GM21717 (cell line): Measurements from ENCODE around the gene TMEM51.

Experiments
- ATAC-seq: cut with Tn5 transposase; IDR thresholded peaks from one replicate; pipeline ENCODE4 v1.9.1; 2021; ENCODE audit warnings: mild to moderate bottlenecking, moderate library complexity; ENCODE audit not compliant: unreplicated experiment

TMEM51 gene

DNA sequence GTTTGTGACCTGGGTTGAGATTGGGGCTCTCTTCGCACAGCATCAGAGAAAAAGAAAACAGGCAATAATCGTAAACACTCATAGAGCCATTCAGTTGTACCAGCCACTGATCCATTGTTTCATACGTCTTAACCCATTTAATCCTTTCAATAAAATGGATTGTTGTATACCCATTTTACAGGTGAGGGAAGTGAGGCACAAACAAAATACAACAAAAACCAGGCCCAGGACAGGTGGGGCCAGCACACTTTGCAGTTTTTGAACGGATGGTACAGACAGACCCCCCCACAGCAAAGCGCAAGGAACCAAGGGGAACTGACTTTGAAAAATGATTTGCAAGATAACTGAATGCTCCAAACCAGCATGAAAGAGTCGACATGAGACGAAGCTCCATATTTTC is 89.2 kb downstream of the TMEM51 start:
- ATAC-seq: no peak

- no peak for ATAC-seq
Measured at GRCh38 chr1:15243275-15244043, 89.9 kb downstream of the TMEM51 start.

- ATAC-seq: no peak
Measured at GRCh38 chr1:15244813-15245212, 91.3 kb downstream of the TMEM51 start.

DNA sequence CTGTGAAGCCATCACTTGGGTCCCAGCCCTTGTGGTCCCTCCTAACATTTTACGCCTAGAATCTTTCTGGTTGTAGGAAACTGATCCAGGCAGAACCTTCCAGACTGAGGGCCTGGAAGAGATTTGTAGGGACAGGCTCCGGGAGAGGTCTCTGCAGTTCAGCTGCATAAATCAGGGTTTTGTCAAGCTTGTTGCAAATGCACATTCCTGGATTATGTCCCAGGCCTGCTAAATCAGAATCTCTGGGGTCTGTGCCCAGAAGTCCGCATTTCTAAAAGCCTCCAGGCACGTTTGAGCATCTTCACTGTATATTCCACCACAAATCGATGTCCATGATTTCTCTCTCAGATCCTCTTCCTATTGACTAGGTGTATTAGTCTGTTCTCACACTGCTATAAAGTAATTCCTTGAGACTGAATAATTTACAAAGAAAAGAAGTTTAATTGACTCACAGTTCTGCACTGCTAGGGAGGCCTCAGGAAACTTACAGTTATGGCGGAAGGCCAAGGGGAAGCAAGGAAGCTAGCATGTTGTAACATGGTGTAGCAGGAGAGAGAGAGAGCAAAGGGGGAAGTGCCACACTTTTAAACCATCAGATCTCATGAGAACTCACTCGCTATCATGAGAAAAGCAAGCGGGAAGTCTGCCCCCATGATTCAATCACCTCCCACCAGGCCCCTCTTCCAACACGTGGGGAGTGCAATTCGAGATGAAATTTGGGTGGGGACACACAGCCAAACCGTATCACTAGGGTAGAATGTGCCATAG is 92.2 kb downstream of the TMEM51 start:
- ATAC-seq: no peak

DNA sequence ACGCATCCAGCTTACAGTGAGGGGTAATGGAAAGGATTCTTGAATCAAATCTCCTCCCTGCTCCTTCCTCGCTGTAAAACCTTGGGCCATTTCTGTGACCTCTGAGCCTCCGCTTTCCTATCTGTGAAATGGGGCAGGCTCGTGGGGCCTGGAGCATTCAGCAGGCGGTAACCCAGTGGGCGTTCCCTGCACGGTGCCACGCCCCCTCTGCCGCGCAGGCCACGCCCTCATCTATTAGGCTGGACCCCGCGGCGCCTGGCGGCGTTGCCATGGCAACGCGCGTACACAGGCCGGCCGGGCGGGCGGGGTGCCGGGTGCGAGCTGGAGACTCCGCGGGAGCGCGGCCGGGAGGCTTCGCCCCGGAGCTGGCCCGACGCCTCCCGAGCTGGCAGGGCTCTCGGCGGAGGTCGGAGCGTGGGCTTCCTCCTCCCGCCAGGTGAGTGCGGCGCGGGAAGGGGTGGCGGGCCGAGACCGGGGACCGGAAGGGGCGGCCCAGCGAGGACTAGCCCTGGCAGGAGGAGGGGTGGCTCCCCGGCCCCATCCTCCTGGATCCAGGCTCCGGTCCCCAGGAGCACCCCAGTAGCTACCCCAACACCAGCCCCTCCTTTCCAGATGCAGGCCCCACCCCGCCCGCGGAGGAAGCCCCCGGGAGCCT is 93.5 kb downstream of the TMEM51 start, which contains the start of gene FHAD1:
Gene FHAD1, plus strand, starts transcription at position 264 of the 655 bp plus-strand sequence. CDS start 4,562 bp downstream, outside the sequence.
- ATAC-seq: no peak

DNA sequence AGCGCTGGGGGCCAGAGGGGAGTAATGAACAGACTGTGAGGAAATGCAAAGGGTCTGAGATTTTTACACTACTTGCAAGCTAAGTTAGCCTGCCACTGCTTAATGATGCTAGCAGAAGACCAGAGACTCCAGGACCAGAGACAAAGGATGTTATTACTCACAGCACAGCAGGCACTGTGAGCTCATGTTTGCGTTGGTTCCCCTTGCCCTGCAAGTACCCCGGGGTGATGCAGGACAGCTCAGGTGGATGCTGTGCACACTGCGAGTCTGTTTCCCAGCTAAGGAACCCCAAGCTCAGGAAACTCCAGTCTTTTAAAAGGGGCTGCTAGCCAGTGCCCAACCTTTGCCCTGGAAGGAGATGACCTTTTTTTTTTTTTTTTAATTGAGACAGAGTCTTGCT is 94.7 kb downstream of the TMEM51 start:
- ATAC-seq: no peak

GRCh38 chr1:15249081-15249480 is 95.5 kb downstream of the TMEM51 start:
- ATAC-seq: no peak

GRCh38 chr1:15251857-15252835 is 98.6 kb downstream of the TMEM51 start:
- no peak for ATAC-seq

- ATAC-seq: no peak
Measured at GRCh38 chr1:15254559-15254958, 101.0 kb downstream of the TMEM51 start.

GRCh38 chr1:15255582-15256149 is 102.1 kb downstream of the TMEM51 start:
- ATAC-seq: no peak

DNA sequence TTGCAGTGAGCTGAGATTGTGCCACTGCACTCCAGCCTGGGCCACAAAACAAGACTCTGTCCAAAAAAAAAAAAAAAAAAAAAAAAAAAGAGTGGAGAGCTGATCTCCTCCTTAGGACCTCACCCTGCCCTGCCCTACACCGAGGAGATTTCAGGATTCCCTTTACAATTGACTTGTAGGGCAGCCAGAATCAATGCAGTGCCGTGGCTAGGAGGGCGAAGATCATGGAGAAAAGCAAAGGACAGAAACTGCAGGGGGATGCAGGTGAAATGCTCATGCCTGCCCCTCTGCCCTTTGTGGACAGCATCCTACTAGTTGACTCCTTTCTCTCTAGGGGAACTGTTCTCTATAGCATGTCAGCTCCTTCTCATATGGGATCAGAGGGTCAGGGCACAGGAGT is 103.0 kb downstream of the TMEM51 start:
- ATAC-seq: no peak

DNA sequence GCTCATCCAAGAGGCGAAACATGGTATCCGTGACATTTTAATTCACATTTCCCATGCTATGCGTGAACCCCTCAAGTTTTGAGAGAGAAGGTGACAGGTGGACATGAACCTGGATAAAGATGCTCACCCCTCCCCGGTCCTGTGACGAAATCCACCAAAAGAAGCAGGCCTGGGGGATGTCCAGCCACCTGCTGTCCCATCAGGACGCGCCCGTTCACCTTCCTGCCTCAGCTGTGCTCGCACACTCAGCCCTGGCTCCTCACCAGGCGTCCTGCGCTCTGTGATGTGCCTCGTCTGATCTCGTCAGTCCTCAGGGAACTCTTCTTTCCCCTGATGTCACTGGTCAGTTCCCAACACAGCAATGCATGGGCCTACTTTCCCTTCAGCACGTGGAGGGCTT is 103.8 kb downstream of the TMEM51 start:
- no peak for ATAC-seq

DNA sequence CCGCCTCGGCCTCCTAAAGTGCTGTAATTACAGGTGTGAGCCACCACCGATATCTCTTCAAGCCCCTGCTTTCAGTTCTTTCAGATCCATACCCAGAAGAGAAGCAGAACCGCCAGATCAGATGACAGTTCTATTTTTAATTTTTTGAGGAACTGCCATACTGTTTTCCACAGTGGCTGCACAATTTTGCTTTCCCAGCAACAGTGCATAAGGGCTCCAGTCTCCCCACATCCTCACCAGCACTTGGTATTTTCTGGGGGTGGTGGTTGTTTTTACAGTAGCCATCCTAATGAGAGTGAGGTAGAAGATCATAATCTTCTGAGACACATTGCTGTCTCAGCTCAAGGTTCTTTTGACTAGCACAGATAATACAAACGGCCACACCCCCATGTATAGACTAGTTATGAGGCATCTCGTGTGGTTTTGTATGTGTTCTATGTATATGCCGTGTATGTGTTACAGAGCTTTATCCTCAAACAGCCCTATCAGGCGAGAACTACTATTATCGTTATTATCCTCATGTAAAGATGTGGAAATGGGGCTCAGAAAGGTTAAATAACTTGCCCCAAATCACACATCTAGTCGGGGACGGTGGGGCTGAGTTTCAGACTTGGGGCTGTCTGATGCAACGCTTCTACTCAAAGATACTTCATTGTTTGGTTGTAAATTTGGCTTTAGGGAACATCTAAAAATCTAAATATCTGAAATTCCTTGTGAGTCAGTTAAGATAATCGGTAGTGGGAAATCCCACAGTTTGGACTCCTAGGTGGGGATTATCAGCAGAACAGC is 105.5 kb downstream of the TMEM51 start:
- no peak for ATAC-seq

DNA sequence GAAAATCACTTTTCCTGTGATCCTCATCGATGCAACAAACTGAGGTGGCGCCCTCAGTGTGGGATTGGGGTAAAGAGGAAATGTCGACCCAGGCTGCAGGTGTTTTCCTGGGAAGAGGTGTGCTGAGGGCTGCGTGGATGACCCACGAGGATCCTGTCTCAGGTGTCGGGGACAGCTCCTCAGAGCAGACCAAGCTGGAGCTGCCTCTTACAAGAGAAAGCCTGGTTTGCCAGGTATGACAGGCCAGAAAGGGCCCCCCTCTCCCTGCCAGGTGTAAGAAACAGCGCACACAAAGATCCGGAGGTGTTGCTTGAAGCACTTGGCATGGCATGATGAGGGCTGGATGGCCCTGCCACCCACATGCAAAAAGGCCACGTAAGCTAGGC is 106.1 kb downstream of the TMEM51 start:
- no peak for ATAC-seq

DNA sequence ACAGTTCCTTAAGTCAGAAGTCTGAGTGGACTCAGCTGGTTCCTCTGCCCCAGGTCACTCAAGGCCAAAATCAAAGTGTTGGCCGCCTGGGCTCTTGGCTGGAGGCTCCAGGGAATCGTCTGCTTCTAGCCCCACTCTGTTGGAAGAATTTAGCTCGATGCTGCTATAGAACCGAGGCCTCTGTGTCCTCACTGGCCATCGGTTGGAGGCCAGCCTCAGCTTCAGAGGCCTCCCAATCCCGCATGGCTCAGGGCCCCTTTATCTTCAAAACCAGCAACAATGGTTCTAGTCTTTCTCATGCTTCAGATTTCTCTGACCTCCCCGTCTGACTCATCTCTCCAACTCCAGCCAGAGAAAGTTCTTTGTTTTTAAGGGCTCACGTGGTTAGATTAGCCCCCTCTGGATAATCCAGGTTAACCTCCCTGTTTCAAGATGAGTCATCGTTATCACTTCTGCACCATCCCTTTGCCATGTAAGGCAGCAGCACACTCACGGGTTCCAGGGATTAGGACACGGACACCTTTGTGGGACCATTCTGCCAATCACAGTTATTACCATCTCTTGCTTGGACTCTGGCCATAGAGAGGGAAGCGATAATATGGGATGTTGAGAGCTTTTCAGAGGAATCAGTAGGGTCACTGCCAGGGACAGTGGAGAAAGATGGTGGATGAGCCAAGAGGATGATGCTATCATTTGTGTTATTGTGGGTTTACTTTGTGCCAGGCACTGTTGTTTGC is 107.0 kb downstream of the TMEM51 start:
- no peak for ATAC-seq

DNA sequence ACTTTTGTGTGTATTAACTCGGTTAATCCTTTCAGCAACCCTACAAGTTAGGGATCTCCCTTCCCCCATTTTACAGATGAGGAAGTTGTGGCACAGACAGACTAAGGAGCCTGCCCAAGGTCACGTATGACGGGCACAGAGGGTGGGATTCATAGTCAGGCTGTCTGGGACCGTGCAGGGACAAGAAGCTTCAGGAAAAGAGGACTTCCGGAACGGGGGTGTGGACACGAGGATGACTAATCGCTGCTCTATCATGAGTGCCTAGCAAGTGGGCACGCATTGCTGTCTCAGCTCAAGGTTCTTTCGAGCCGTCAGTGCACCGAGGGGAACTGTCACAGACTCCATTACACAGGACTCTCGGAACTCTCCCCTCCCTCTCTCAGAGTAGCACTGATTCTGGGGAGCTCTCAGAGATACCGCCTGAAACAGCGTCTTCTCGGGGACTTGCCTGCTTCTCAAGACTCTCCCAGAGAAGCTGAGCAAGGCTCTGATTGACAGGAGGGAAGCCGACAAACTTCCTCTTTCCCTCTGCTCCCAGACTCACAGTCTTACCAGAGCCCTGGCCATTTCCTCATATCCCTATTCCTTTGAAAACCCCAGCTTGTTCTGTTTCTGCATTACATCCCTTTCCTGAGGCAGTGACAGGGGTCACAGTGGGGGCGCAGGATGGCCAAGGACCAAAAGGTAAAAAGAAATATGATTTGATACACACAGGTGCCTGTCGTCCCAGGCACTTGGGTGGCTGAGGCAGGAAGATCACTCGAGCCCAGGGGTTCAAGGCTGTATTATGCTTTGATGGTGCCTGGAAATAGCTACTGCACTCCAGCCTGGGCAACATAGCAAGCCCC is 107.8 kb downstream of the TMEM51 start:
- no peak for ATAC-seq

GRCh38 chr1:15262003-15262377 is 108.4 kb downstream of the TMEM51 start:
- no peak for ATAC-seq

DNA sequence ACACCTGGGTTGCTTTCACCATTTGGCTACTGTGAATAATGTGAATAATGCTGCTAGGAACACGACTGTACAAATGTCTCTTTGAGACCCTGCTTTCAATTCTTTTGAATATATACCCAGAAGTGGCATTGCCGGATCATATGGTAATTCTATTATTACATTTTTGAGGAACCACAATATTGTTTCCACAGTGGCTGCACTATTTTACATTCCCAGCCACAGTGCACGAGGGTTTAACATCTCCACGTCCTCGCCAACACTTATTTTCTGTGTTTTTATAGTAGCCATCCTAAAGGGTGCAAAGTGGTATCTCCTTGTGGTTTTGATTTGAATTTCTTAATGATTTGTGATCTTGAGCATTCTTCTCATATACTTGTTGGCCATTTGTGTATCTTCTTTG is 109.2 kb downstream of the TMEM51 start:
- ATAC-seq: no peak
